Panc1 (cell line): Measurements from ENCODE around the gene REXO5. TPM values are rescaled to one million over a fixed set of nuclear protein-coding genes. Genes with fewer than 3 reads are reported as not detected.

Experiments
- ATAC-seq: fragments of 200-7000 bp; cut with Tn5 transposase; 2 replicates; pipeline ENCODE4 v1.9.1; 2020; ENCODE audit warnings: mild to moderate bottlenecking, moderate library complexity
- BruUV-seq: library from RNA; stranded (reverse); fragments of 400-500 nt; replicated peaks from 2 replicates; lab custom pipeline; 2021; lab: Mats Ljungman, UMichigan
- CTCF ChIA-PET: fragments of 300-600 bp; sonication (Branson Sonifier 250); formaldehyde crosslinking; loops from one replicate; lab custom pipeline; 2022; ENCODE audit warnings: antibody characterized with exemption; lab: Charles Lee
- POLR2A ChIA-PET: fragments of 300-600 bp; sonication (Branson Sonifier 250); formaldehyde crosslinking; loops from one replicate; lab custom pipeline; 2022; ENCODE audit warnings: antibody characterized with exemption; lab: Charles Lee
- DNase-seq: peaks from one replicate; pipeline ENCODE4 v3.0.0-alpha.2; 2010; ENCODE audit warnings: low read depth, low spot score
- H3K27ac ChIP-seq: 2 replicates; pipeline ENCODE4 v1.5.1; 2011; ENCODE audit warnings: mild to moderate bottlenecking, low read length, inconsistent platforms
- H3K27me3 ChIP-seq: fragments of 200-500 bp; sonication (Bioruptor generic); 2 replicates; pipeline ENCODE4 v1.6.0; 2014; ENCODE audit warnings: low read length, inconsistent platforms; ENCODE audit not compliant: control insufficient read depth, insufficient read depth
- H3K36me3 ChIP-seq: fragments of 200-500 bp; sonication (Bioruptor generic); 2 replicates; pipeline ENCODE4 v1.5.1; 2014; ENCODE audit warnings: inconsistent platforms, mild to moderate bottlenecking, low read length, moderate library complexity; ENCODE audit not compliant: control insufficient read depth, insufficient read depth
- H3K4me1 ChIP-seq: 2 replicates; pipeline ENCODE4 v1.5.1; 2011; ENCODE audit warnings: inconsistent platforms, mild to moderate bottlenecking, low read length, moderate library complexity; ENCODE audit not compliant: control insufficient read depth, insufficient read depth
- H3K4me3 ChIP-seq, 2 experiments: 2 replicates each; pipeline ENCODE4 v1.5.1; 2011 to 2012; ENCODE audit warnings: low read depth in 2 of 2, low read length in 2 of 2, mild to moderate bottlenecking in 2 of 2, inconsistent platforms in 1 of 2, moderate library complexity in 1 of 2
- H3K9me3 ChIP-seq: fragments of 200-500 bp; sonication (Bioruptor generic); 2 replicates; pipeline ENCODE4 v1.5.1; 2014; ENCODE audit warnings: low read depth, mild to moderate bottlenecking, inconsistent platforms, low read length, moderate library complexity; ENCODE audit not compliant: control insufficient read depth, insufficient read depth
- CTCF ChIP-seq: fragments of 450-650 bp; IDR thresholded peaks from 2 replicates; pipeline ENCODE4 v1.5.1; 2017; ENCODE audit warnings: mild to moderate bottlenecking
- POLR2AphosphoS5 ChIP-seq: IDR thresholded peaks from 2 replicates; pipeline ENCODE4 v1.6.1; 2012; ENCODE audit warnings: mild to moderate bottlenecking, low read depth, low read length, moderate library complexity
- REST ChIP-seq, 2 experiments: IDR thresholded peaks; 2 replicates each; pipeline ENCODE4 v1.6.1; 2011 to 2012; ENCODE audit warnings: low read depth in 2 of 2, control low read depth in 1 of 2, low read length in 1 of 2, mild to moderate bottlenecking in 1 of 2, moderate library complexity in 1 of 2; ENCODE audit not compliant: insufficient read depth in 1 of 2
- SIN3A ChIP-seq: IDR thresholded peaks from 2 replicates; pipeline ENCODE4 v1.6.1; 2012; ENCODE audit warnings: low read depth, mild to moderate bottlenecking, low read length, moderate library complexity, borderline replicate concordance; ENCODE audit not compliant: insufficient read depth
- TCF7L2 ChIP-seq: IDR thresholded peaks from 2 replicates; pipeline ENCODE4 v1.6.1; 2011; ENCODE audit warnings: mild to moderate bottlenecking, low read depth, low read length, inconsistent platforms
- in situ Hi-C: cut with HindIII; loops from 2 replicates; pipeline ENCODE4 v1.10.0; 2016; ENCODE audit warnings: low sequenced_read_pairs, low pct_unique_long_range_greater_than_20kb
- intact Hi-C: fragments of 100-400 bp; cut with micrococcal nuclease; formaldehyde crosslinking; loops from one replicate; pipeline ENCODE4 v1.10.0; 2022; ENCODE audit not compliant: unreplicated experiment
- total RNA-seq: library from RNA; stranded (reverse); gene quantifications from one replicate; pipeline ENCODE4 v1.2.1, GENCODE V29; 2021; ENCODE audit not compliant: unreplicated experiment

Gene REXO5
- total RNA-seq, 1 experiment from 2014 or later, result 13.6 TPM

- POLR2A ChIA-PET, result no interaction called here
- H3K27ac ChIP-seq, result no peak overlapping the region
- in situ Hi-C loops, result no loop called here
- ATAC-seq (no peak; the same call in 1 of the 2 replicates), DNase-seq (no peak)
- H3K4me3 ChIP-seq, result no peak overlapping the region
- H3K9me3 ChIP-seq, result no peaks in the 10 kb centered on the region
- no peaks in the 10 kb centered on the region for H3K27me3 ChIP-seq
- CTCF ChIA-PET, result no interaction called here
- peaks cover 19% of the 10 kb centered on the region for H3K4me1 ChIP-seq
- no peaks in the 10 kb centered on the region for H3K36me3 ChIP-seq
- no TSS peak for BruUV-seq
- no peak for TF ChIP-seq SIN3A
- no peak for TF ChIP-seq CTCF
- TF ChIP-seq TCF7L2, result no peak
- no peak for TF ChIP-seq REST (IDR thresholded peaks at IDR 0.05; ENCODE audit: insufficient read depth in 1 of 2, low read depth in 2 of 2, low read length in 1 of 2)
- TF ChIP-seq POLR2AphosphoS5, result no peak
- intact Hi-C loops, result no loop called here
Measured at GRCh38 chr16:20875355-20875650, 69.0 kb downstream of the REXO5 start.

- no peaks in the 10 kb centered on the region for H3K27me3 ChIP-seq
- H3K9me3 ChIP-seq, result no peaks in the 10 kb centered on the region
- H3K4me3 ChIP-seq, result no peak overlapping the region
- TF ChIP-seq TCF7L2, result no peak
- no peak for TF ChIP-seq SIN3A
- intact Hi-C loops (no loop called here), in situ Hi-C loops (no loop called here)
- no peak for ATAC-seq
- H3K27ac ChIP-seq, result no peak overlapping the region; the same call in 1 of the 2 replicates
- no peaks in the 10 kb centered on the region for H3K36me3 ChIP-seq
- CTCF ChIA-PET, result interaction anchor here (0.6 kb wide), 1 partner anchor 482 kb away, joined by 8 read pairs; no protein-coding TSS in a partner anchor
- peaks cover 17% of the 10 kb centered on the region for H3K4me1 ChIP-seq
- POLR2A ChIA-PET, result no interaction called here
- no peak for DNase-seq
- no TSS peak for BruUV-seq
Measured at GRCh38 chr16:20878682-20879147, 72.4 kb downstream of the REXO5 start.

GRCh38 chr16:20879175-20880040, 73.1 kb downstream of the REXO5 start:
- ATAC-seq (no peak), DNase-seq (no peak)
- Histone ChIP-seq H3K4me3 (no peak overlapping the region), H3K36me3 (no peaks in the 10 kb centered on the region), H3K27ac (peak overlapping the region; percentile 14; the same call in 1 of the 2 replicates), H3K4me1 (peaks cover 22% of the 10 kb centered on the region), H3K27me3 (no peaks in the 10 kb centered on the region), H3K9me3 (no peaks in the 10 kb centered on the region)
- ChIA-PET CTCF (interaction anchor here (0.6 kb wide), 1 partner anchor 482 kb away, joined by 8 read pairs; no protein-coding TSS in a partner anchor), POLR2A (no interaction called here)
- TF ChIP-seq TCF7L2, result no peak
- TF ChIP-seq SIN3A, result no peak
- TF ChIP-seq CTCF, result no peak
- TF ChIP-seq POLR2AphosphoS5, result no peak
- no peak for TF ChIP-seq REST (IDR thresholded peaks at IDR 0.05; ENCODE audit: insufficient read depth in 1 of 2, low read depth in 2 of 2, low read length in 1 of 2)
- intact Hi-C loops (no loop called here), in situ Hi-C loops (no loop called here)
- no TSS peak for BruUV-seq
